GM12801 (cell line): ENCODE data around the gene TMSB4X.

ENCODE experiments used
- TF ChIP-seq, protein P1 (sequence below): IDR thresholded peaks from one replicate; pipeline ENCODE4 v1.5.1; 2011; ENCODE audit warnings: control low read depth; ENCODE audit not compliant: insufficient read length; ENCODE audit errors: extremely low read depth

TMSB4X gene

DNA sequence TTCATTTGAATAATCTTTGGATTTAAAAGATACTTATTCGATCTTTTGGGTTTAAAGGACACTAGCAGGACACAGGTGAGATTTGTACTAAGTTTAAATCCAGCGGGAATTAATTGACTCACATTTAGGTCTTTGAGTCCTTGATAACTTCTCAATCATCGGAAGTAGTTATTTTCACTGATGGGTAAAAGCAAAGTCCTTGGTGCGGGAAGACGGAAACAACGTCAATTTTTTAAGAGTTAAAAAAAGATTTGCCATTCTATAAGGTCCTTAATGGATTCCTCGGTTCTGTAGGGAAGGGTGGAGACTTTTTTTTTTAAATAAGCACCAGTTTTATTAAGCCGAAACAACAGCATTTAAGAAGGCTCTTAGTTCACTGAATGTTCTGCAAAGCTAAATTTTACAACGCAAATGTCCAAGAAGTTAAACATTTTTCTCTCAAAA is 2.9 kb downstream of the TMSB4X start:
- TF ChIP-seq, protein P1, sequence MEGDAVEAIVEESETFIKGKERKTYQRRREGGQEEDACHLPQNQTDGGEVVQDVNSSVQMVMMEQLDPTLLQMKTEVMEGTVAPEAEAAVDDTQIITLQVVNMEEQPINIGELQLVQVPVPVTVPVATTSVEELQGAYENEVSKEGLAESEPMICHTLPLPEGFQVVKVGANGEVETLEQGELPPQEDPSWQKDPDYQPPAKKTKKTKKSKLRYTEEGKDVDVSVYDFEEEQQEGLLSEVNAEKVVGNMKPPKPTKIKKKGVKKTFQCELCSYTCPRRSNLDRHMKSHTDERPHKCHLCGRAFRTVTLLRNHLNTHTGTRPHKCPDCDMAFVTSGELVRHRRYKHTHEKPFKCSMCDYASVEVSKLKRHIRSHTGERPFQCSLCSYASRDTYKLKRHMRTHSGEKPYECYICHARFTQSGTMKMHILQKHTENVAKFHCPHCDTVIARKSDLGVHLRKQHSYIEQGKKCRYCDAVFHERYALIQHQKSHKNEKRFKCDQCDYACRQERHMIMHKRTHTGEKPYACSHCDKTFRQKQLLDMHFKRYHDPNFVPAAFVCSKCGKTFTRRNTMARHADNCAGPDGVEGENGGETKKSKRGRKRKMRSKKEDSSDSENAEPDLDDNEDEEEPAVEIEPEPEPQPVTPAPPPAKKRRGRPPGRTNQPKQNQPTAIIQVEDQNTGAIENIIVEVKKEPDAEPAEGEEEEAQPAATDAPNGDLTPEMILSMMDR: no peak

DNA sequence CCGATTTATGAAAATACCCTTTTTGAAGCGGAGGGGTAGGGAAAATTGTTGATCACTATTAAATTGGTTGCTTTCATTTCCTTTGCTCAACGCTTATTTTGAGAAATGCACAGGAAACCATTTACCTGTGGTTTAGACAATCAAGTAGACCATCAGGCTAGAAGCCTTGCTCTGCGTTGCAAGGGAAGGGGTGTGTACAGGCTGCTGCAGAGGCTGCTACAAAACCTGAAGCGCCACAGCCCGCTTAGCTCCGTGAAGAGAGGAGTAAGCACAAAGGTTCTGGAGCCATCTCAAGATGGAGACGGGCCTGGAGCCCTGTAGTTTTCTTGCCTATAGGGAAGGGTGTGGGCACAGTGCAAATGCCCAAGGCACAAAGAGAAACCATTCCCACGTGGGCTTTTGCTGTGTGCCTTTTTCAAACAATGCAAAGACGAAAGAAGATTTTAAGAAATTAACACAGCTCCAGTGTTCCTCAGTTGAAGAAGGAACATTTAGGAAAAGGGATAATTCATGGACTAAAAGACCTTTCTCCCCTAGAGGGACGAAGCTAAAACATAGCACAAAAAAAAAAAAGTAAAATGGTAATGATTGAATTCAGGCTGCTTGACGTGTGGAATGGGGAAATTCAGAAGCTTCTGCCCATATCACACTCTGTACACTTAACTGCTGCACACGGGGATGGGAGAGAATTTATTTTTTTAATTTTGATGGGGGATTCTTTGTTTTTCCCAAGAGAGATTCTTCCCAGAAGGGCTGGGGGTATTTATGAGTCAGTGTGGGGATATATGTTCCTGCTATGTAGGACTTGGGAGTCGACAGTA is 3.5 kb downstream of the TMSB4X start:
- TF ChIP-seq, protein P1: no peak

DNA sequence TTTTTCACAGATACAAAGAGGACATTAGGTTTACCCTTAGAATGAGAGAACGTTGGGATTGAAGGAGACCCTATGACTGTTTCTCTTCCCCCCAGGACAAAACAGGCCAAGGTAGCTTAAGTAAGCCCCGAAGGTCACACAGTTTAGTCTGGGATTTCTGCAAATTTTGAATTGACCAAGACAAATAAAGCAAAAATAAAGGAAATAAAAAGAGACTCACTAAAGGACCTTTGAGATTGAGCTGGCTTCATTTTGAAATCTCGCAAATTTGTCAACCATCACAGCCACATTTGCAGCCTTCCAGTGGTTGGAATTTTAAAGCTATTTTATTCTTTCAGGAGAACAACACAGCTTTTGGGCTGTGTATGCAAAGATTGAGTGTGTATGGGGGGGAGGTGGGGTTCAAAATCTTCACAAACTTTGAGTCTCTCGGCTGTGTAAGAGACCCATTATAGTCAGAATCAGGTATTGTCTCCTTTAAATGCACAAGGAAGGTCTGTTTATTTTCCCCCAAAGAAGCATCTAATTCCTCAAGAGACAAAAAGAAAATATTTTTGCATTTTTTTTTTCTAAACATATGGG is 4.2 kb downstream of the TMSB4X start:
- TF ChIP-seq, protein P1: no peak

DNA sequence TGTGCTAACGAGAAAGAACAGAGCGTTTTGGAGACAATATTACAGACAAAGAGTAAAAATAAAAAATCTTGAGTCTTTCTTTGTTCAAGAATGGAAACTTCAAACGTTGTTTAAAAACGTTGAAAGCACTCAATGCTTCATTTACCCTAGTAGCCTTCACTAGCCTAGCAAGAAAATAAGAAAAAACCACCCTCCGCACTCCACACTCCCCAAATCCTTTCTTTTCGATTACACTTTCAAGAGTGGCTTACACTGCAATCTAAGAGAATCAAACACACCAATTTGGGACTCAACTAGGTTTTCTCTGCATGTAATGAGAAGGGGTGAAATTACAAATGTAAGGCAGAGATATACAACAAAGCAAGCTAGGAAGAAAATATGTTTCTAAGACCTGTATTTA is 4.7 kb downstream of the TMSB4X start:
- TF ChIP-seq, protein P1: no peak

DNA sequence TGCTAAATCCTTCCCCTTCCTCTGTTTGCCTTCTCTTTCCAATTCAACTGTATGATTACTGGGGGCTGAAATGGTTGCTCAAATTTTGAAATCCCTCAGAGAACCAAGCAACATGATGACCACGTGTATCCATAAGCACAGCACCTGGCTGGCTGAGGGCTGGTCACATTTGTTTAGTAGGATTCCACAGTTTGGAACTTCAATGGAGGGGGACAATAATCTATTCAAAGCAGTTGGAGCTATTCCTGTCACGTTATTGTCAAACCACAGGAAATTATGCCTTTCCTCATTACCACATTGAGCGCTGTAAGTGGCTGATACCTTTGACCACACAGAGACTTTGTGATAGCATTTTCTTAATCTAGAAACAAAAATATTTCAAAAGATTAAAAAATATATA is 7.0 kb downstream of the TMSB4X start:
- TF ChIP-seq, protein P1: no peak

DNA sequence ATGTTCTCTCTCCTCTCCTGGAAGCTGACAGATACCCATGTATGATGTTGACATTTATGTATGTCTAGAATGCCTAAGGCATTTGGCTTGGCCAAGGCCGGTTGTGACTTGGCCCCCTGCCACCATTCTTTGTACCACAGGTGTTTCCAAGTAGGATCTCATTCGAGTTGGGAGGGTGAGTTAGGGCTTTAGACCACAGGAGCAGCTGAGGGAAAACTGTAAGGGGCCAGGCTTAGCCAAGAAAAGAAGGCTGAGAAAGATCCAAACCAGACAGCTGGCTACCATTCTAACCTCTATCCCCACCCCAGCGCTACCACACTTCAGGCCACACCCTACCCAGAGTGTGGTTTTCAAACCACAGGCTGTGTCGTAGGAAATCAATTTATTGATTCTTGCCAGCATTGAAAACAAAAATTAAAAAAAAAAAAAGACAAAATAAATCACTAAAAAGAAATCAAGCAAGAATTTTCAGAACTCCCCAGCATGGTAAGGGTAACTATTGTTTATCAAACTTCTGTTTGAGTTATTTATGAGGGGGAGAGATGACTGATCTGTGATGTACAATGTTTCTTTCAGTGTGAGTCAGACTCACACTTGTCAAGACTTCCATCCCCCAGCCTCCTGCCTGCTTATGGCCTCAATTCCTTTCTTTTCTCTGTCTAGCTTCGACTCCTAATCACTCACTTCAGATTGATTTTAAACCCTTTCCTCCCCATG is 9.9 kb downstream of the TMSB4X start:
- TF ChIP-seq, protein P1: no peak

DNA sequence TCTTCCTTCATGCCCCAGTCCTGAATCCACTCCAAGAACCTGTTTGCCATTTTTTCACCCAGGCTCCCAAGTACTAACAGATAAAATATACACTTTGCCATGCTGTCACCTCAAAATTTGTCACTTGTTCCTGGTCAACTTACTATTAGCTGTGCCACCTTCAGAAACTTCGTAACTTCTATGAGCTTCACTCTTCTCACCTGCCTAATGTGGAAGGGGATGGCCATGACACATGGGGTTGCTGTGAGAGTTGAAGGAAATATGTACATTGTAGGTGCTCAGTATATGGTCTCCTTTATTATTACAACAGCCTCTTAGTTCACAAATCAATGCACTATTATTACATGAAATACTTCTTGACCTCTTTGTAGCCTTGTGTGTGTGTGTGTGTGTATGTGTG is 10.4 kb downstream of the TMSB4X start:
- TF ChIP-seq, protein P1: no peak
